Measurements from ENCODE around the gene MOCOS. TPM values are rescaled to one million over a fixed set of nuclear protein-coding genes. Genes with fewer than 3 reads are reported as not detected.

The MOCOS gene
- total and polyA plus RNA-seq, 2 of the 8 experiments (the other 6 are each of a cell fraction or from before 2014, with no cell fraction given) = 4.7 to 5.8 TPM

DNA sequence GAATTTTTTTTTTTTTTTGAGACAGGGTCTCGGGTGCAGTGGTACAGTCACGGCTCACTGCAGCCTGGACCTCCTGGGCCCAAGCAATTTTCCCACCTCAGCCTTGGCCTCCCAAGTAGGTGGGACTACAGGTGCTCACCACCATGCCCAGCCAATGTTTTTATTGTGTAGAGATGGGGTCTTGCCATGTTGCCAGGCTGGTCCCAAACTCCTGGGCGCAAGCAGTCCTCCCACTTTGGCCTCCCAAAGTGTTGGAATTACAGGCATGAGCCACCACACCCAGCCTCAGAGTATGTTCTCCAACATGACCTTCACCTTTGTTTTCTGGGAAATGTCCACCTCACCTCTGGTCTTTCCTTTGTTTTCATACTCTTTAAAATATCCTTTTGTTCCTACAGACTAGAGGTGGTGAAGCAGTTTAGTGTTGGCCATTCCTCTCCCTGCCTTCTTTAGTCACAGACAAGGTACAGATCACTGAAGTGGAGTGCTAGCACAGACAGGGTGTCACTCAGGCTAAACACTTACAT, 19.5 kb upstream of the MOCOS start:
- no peak overlapping the region for H2BK12ac ChIP-seq (ENCODE audit: low read depth, low read length)
- no peak for FAIRE-seq
- no peak overlapping the region for H3K27ac ChIP-seq (ENCODE audit: low read depth, low read length)
- H3K9ac ChIP-seq (replicated peaks in 1 of 4; ENCODE audit: extremely low read depth in 1 of 4, low read depth in 3 of 4, low read length in 3 of 4) = no peak overlapping the region
- H3K14ac ChIP-seq (ENCODE audit: insufficient read length) = no peak overlapping the region
- no peak overlapping the region for H2BK20ac ChIP-seq (ENCODE audit: low read length)
- H4K91ac ChIP-seq (replicated peaks; ENCODE audit: insufficient read length, low read length) = no peak overlapping the region
- no peak overlapping the region for H2BK15ac ChIP-seq (ENCODE audit: low read length)
- no peaks in the 10 kb centered on the region for H3K79me1 ChIP-seq (ENCODE audit: low read depth, low read length)
- H2AK5ac ChIP-seq (ENCODE audit: low read depth, low read length) = no peak overlapping the region
- H3K56ac ChIP-seq (replicated peaks; ENCODE audit: insufficient read length, low read depth, low read length) = no peak overlapping the region
- no peak for DNase-seq (ENCODE audit: low read depth in 1 of 2, low spot score in 2 of 2)
- H4K5ac ChIP-seq (ENCODE audit: insufficient read length, low read depth, low read length) = no peak overlapping the region
- no peaks in the 10 kb centered on the region for H3K27me3 ChIP-seq (replicated peaks in 1 of 4; ENCODE audit: control insufficient read depth in 3 of 4, extremely low read depth in 1 of 4, insufficient read depth in 3 of 4, low read length in 3 of 4)
- no peak overlapping the region for H2BK120ac ChIP-seq (replicated peaks; ENCODE audit: low read depth, low read length)
- no peak overlapping the region for H3K18ac ChIP-seq (ENCODE audit: extremely low read depth, low read length)
- WGBS, 2 experiments (ENCODE audit: extremely low coverage in 1 of 2, insufficient coverage in 1 of 2, insufficient read length in 1 of 2, insufficient replicate concordance in 2 of 2, low coverage in 1 of 2, low lambda C conversion rate in 2 of 2, missing lambda C conversion rate in 1 of 2) = 88% methylated on average over 3 of the region's 3 CpGs; no CpG with 5 or more reads in 1 of the 2 experiments
- no peaks in the 10 kb centered on the region for H3K9me3 ChIP-seq (ENCODE audit: insufficient read depth in 2 of 2, low read depth in 1 of 2, low read length in 1 of 2)
- H3K36me3 ChIP-seq (ENCODE audit: control insufficient read depth in 2 of 4, insufficient read depth in 4 of 4, low read length in 3 of 4) = peaks cover 3 to 73% (median 55%) of the 10 kb centered on the region in 4 experiments; a peak in 7 of 8 replicates
- 0 out of 4 replicates have a peak, but pooled peaks cover 0 to 2% of the 10 kb centered on the region in 2 experiments for H3K79me2 ChIP-seq (ENCODE audit: control insufficient read depth in 1 of 2, insufficient read depth in 2 of 2, low read length in 2 of 2)
- ChIA-PET CTCF (ENCODE audit: partially characterized antibody) (interaction anchor here (0.6 to 0.8 kb wide), 2 partner anchors 17 to 22 kb away, joined by 3 read pairs; no protein-coding TSS in a partner anchor), POLR2A (ENCODE audit: partially characterized antibody) (interaction anchor here (1.3 kb wide), 1 partner anchor 12 kb away, joined by 4 read pairs; no protein-coding TSS in a partner anchor)
- H3K4me1 ChIP-seq (replicated peaks in 1 of 4; ENCODE audit: control insufficient read depth in 3 of 4, insufficient read depth in 4 of 4, low read length in 3 of 4) = no peaks in the 10 kb centered on the region
- no peak overlapping the region for H4K8ac ChIP-seq (ENCODE audit: extremely low read depth, insufficient read depth, low read length)
- H3K4me2 ChIP-seq (ENCODE audit: insufficient read depth in 1 of 2, low read depth in 2 of 2, low read length in 2 of 2) = no peak overlapping the region
- H3K23me2 ChIP-seq (ENCODE audit: low read depth, low read length) = no peaks in the 10 kb centered on the region; the same call in 1 of the 2 replicates
- no peak overlapping the region for H2AFZ ChIP-seq (ENCODE audit: low read length)
- no peak overlapping the region for H2BK5ac ChIP-seq (ENCODE audit: low read depth, low read length)
- H3K4ac ChIP-seq (replicated peaks; ENCODE audit: insufficient read length, low read depth, low read length) = no peak overlapping the region
- no peak overlapping the region for H3K4me3 ChIP-seq (ENCODE audit: extremely low read depth in 1 of 4, insufficient read depth in 2 of 4, low read depth in 3 of 4, low read length in 4 of 4)
- no peak overlapping the region for H3K23ac ChIP-seq (ENCODE audit: insufficient read length)
- H4K20me1 ChIP-seq (replicated peaks in 1 of 2; ENCODE audit: control insufficient read depth in 1 of 2, insufficient read depth in 2 of 2, low read length in 2 of 2) = peaks cover 0 to 1% of the 10 kb centered on the region in 2 experiments
- TF ChIP-seq YY1 (IDR thresholded peaks at IDR 0.05; ENCODE audit: low read depth, low read length) (no peak), TBP (IDR thresholded peaks at IDR 0.05; ENCODE audit: low read depth, low read length) (no peak), CBX8 (IDR thresholded peaks at IDR 0.05; ENCODE audit: borderline replicate concordance, low read depth, low read length) (no peak), GTF2F1 (IDR thresholded peaks at IDR 0.05; ENCODE audit: borderline replicate concordance, low read depth, low read length) (no peak), SUZ12 (IDR thresholded peaks at IDR 0.05; ENCODE audit: low read length) (no peak), CEBPB (IDR thresholded peaks at IDR 0.05; ENCODE audit: low read depth, low read length) (no peak), CTBP2 (IDR thresholded peaks at IDR 0.05; ENCODE audit: borderline replicate concordance, insufficient read depth, insufficient read length, low read length) (no peak), RFX5 (IDR thresholded peaks at IDR 0.05; ENCODE audit: borderline replicate concordance, low read depth, low read length) (no peak), SP2 (IDR thresholded peaks at IDR 0.05; ENCODE audit: low read length) (no peak), GABPA (IDR thresholded peaks at IDR 0.05; ENCODE audit: borderline replicate concordance, insufficient read depth, low read length) (no peak), CREB1 (IDR thresholded peaks at IDR 0.05) (no peak), POLR2A (IDR thresholded peaks at IDR 0.05; ENCODE audit: control extremely low read depth in 1 of 2, low read depth in 2 of 2, low read length in 2 of 2) (no peak), SIX5 (IDR thresholded peaks at IDR 0.05; ENCODE audit: low read depth, low read length) (no peak), JUND (IDR thresholded peaks at IDR 0.05; ENCODE audit: low read length) (no peak)
- TF ChIP-seq, protein P1, sequence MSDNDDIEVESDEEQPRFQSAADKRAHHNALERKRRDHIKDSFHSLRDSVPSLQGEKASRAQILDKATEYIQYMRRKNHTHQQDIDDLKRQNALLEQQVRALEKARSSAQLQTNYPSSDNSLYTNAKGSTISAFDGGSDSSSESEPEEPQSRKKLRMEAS (IDR thresholded peaks at IDR 0.05) = no peak

All from H1 (cell line).